Upper lobe of left lung (tissue), 4 donors: ENCODE data around the gene PALM.
"Not testable (repeated sequence)": the region's sequence is repeated elsewhere in the genome, so short reads cannot be mapped to it uniquely, and the experiment has no call there.

Experiments
- EP300 ChIP-seq, 4 donors: sonication (generic); formaldehyde crosslinking; IDR thresholded peaks; one replicate each; pipeline ENCODE4 v1.5.1; 2017; ENCODE audit warnings: antibody characterized with exemption in 4 of 4, control low read depth in 2 of 4
- POLR2A ChIP-seq, 4 donors: fragments of 450-650 bp; IDR thresholded peaks; one replicate each; pipeline ENCODE4 v1.5.1; 2016 to 2017; ENCODE audit warnings: antibody characterized with exemption in 4 of 4, mild to moderate bottlenecking in 2 of 4
- POLR2AphosphoS5 ChIP-seq, 2 donors: sonication (generic); formaldehyde crosslinking; IDR thresholded peaks; one replicate each; pipeline ENCODE4 v1.5.1; 2017; ENCODE audit warnings: antibody characterized with exemption in 2 of 2
- TF ChIP-seq, protein P1 (sequence below), 6 experiments: fragments of 450-650 bp in 4 of 6; fragments of 200-600 bp in 2 of 6; sonication (generic) in 2 of 6; IDR thresholded peaks; one replicate each; pipeline ENCODE4 v1.5.1; 2016 to 2019; ENCODE audit warnings: antibody characterized with exemption in 6 of 6

DNA sequence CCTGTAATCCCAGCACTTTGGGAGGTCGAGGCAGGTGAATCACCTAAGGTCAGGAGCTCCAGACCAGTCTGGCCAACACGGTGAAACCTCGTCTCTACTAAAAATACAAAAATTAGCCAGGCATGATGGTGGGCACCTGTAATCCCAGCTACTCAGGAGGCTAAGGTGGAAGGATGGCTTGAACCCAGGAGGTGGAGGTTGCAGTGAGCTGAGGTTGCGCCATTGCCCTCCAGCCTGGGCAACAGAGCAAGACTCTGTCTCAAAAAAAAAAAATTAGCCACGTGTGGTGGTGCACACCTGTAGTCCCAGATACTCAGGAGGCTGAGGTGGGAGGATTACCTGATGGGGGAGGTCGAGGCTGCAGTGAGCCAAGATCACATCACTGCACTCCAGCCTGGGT lies 5.9 kb upstream of the PALM start:
- TF ChIP-seq, protein P1, sequence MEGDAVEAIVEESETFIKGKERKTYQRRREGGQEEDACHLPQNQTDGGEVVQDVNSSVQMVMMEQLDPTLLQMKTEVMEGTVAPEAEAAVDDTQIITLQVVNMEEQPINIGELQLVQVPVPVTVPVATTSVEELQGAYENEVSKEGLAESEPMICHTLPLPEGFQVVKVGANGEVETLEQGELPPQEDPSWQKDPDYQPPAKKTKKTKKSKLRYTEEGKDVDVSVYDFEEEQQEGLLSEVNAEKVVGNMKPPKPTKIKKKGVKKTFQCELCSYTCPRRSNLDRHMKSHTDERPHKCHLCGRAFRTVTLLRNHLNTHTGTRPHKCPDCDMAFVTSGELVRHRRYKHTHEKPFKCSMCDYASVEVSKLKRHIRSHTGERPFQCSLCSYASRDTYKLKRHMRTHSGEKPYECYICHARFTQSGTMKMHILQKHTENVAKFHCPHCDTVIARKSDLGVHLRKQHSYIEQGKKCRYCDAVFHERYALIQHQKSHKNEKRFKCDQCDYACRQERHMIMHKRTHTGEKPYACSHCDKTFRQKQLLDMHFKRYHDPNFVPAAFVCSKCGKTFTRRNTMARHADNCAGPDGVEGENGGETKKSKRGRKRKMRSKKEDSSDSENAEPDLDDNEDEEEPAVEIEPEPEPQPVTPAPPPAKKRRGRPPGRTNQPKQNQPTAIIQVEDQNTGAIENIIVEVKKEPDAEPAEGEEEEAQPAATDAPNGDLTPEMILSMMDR (IDR thresholded peaks at IDR 0.05), result not testable (repeated sequence)
- not testable (repeated sequence) for TF ChIP-seq POLR2A, EP300, POLR2AphosphoS5 (IDR thresholded peaks at IDR 0.05)
